ENCODE measurements around the gene SYT5. TPM values are rescaled to one million over a fixed set of nuclear protein-coding genes. Genes with fewer than 3 reads are reported as not detected.
A peak's percentile ranks its signal among the peaks of the same experiment; 100 is the strongest.

SYT5 gene
- total and polyA plus RNA-seq, 2 of the 13 experiments (the other 11 are each of a cell fraction or from before 2014, with no cell fraction given): not detected

GRCh38 chr19:55173714-55174409 is 6.2 kb downstream of the SYT5 start (continued):
- TF ChIP-seq ZBTB2 (CRISPR knock-in tag; IDR thresholded peaks at IDR 0.05; ENCODE audit: low read depth) (no peak), TRIM24 (CRISPR knock-in tag; IDR thresholded peaks at IDR 0.05) (no peak), ZBED4 (CRISPR knock-in tag; IDR thresholded peaks at IDR 0.05; ENCODE audit: borderline replicate concordance) (peak; percentile 9; the same call in 1 of the 2 replicates), THRA (CRISPR knock-in tag; IDR thresholded peaks at IDR 0.05; ENCODE audit: borderline replicate concordance) (no peak), TP53 (CRISPR knock-in tag; conservative IDR thresholded peaks at IDR 0.05) (no peak), ZNF143 (CRISPR knock-in tag; IDR thresholded peaks at IDR 0.05) (no peak), NFAT5 (CRISPR knock-in tag; IDR thresholded peaks at IDR 0.05) (no peak), YEATS2 (CRISPR knock-in tag; IDR thresholded peaks at IDR 0.05; ENCODE audit: borderline replicate concordance) (no peak), TBL1XR1 (IDR thresholded peaks at IDR 0.05; ENCODE audit: borderline replicate concordance, low read length, partially characterized antibody) (no peak)
- TF ChIP-seq, protein P1, sequence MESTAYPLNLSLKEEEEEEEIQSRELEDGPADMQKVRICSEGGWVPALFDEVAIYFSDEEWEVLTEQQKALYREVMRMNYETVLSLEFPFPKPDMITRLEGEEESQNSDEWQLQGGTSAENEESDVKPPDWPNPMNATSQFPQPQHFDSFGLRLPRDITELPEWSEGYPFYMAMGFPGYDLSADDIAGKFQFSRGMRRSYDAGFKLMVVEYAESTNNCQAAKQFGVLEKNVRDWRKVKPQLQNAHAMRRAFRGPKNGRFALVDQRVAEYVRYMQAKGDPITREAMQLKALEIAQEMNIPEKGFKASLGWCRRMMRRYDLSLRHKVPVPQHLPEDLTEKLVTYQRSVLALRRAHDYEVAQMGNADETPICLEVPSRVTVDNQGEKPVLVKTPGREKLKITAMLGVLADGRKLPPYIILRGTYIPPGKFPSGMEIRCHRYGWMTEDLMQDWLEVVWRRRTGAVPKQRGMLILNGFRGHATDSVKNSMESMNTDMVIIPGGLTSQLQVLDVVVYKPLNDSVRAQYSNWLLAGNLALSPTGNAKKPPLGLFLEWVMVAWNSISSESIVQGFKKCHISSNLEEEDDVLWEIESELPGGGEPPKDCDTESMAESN (CRISPR knock-in tag; conservative IDR thresholded peaks at IDR 0.05): no peak
- TF ChIP-seq, protein P2, sequence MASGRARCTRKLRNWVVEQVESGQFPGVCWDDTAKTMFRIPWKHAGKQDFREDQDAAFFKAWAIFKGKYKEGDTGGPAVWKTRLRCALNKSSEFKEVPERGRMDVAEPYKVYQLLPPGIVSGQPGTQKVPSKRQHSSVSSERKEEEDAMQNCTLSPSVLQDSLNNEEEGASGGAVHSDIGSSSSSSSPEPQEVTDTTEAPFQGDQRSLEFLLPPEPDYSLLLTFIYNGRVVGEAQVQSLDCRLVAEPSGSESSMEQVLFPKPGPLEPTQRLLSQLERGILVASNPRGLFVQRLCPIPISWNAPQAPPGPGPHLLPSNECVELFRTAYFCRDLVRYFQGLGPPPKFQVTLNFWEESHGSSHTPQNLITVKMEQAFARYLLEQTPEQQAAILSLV (CRISPR knock-in tag; IDR thresholded peaks at IDR 0.05; ENCODE audit: borderline replicate concordance): no peak
